Mucosa of stomach (tissue), 1 donor: ENCODE measurements around the gene OPN5.

Experiments
- H3K27me3 ChIP-seq: one replicate; pipeline ENCODE4 v1.7.0; 2013; ENCODE audit warnings: mild to moderate bottlenecking, low read length; ENCODE audit not compliant: control insufficient read depth, insufficient read depth
- H3K36me3 ChIP-seq: one replicate; pipeline ENCODE4 v1.7.0; 2013; ENCODE audit warnings: low read length; ENCODE audit not compliant: control insufficient read depth, insufficient read depth
- H3K4me1 ChIP-seq: one replicate; pipeline ENCODE4 v1.7.0; 2013; ENCODE audit warnings: mild to moderate bottlenecking, low read length; ENCODE audit not compliant: control insufficient read depth, insufficient read depth
- H3K4me3 ChIP-seq: one replicate; pipeline ENCODE4 v1.7.0; 2013; ENCODE audit warnings: low read length
- H3K9ac ChIP-seq: one replicate; pipeline ENCODE4 v1.7.0; 2013; ENCODE audit warnings: mild to moderate bottlenecking, low read length, moderate library complexity
- H3K9me3 ChIP-seq: one replicate; pipeline ENCODE4 v1.7.0; 2013; ENCODE audit warnings: mild to moderate bottlenecking, low read length, moderate library complexity; ENCODE audit not compliant: control insufficient read depth
- donor health status: Pancreatic carcinoma.

OPN5 gene

DNA sequence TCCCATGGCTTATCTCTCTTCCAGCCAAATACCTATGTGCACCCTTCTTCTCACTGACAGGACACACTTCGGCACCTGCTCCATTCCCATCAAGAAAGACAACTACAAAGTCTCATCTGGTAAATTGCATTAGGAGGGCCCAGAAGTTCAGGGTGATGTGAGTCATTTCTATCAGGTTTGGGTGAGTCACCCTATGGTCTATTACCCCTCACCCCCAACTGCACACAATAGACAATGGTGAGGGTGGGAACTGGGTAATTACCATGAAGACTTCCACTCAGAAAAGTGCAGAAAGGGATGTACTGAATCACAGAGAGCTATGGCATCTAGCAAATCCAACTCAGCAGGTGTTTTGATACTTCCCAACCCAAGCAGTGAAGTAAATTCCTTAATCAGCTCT lies 54.8 kb downstream of the OPN5 start:
- no peaks in the 10 kb centered on the region for H3K36me3 ChIP-seq
- H3K9ac ChIP-seq: no peak overlapping the region
- H3K4me3 ChIP-seq: no peak overlapping the region
- no peaks in the 10 kb centered on the region for H3K27me3 ChIP-seq
- no peaks in the 10 kb centered on the region for H3K9me3 ChIP-seq
- no peaks in the 10 kb centered on the region for H3K4me1 ChIP-seq

DNA sequence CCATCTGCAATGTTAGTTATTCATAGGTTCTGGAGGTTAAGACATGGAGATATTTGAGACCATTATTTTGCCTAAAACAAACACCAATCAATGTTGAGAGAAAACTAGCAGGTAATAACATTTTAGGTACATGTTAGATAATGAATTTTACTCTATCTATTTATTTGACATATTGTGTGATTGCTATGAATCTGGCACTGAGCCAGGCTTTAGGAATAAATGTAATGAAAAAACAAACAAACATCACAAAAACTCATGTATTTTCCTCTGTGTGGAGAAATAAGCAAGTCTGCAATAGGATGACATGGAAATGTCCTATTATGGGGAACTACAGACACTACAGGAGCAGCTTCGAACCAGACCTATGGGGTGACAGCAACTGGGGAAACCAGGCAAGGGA lies 57.8 kb downstream of the OPN5 start:
- H3K9ac ChIP-seq: no peak overlapping the region
- H3K4me1 ChIP-seq: no peaks in the 10 kb centered on the region
- H3K27me3 ChIP-seq: no peaks in the 10 kb centered on the region
- H3K9me3 ChIP-seq: no peaks in the 10 kb centered on the region
- no peaks in the 10 kb centered on the region for H3K36me3 ChIP-seq
- H3K4me3 ChIP-seq: no peak overlapping the region

DNA sequence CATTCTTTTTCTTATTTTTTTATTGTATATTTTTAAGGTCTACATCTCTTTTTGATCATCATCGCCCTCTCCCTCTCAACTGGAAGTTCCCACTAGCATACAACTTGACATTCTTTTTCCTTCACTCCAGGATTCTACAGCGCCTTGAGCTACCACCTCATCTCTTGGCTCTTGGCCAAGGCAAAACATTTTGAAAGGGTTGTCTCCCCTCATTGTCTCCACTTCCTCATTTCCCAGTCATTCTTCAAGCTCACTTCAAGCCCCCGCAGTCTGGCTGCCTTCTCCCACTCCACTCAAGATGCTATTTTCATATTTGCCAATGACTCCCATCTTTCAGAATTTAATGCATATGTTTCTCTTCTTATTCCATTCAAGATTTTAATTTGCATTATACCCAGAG lies 63.0 kb downstream of the OPN5 start:
- H3K4me1 ChIP-seq: no peaks in the 10 kb centered on the region
- H3K9me3 ChIP-seq: no peaks in the 10 kb centered on the region
- no peaks in the 10 kb centered on the region for H3K36me3 ChIP-seq
- no peak overlapping the region for H3K4me3 ChIP-seq
- H3K27me3 ChIP-seq: no peaks in the 10 kb centered on the region
- H3K9ac ChIP-seq: no peak overlapping the region

DNA sequence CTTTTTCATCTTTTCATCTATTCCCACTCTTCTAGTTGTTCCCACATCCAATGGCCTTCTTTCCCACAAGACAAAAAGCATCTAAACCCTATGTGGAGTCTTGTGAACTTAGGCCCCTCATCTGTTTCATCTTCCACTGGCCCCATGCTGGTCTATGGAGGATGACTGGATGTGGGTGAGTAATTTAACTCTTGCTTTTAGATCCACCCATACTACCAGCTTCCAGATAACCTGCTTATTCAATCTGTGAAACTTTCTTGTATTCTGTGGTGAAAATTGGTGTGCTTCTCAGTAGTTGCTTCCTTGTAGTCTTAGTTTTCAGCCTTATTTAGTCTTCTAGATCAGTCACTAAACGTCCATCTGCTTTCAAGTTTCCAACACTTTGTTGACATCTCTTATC lies 64.9 kb downstream of the OPN5 start:
- no peaks in the 10 kb centered on the region for H3K36me3 ChIP-seq
- no peaks in the 10 kb centered on the region for H3K27me3 ChIP-seq
- no peaks in the 10 kb centered on the region for H3K4me1 ChIP-seq
- no peak overlapping the region for H3K9ac ChIP-seq
- no peaks in the 10 kb centered on the region for H3K9me3 ChIP-seq
- H3K4me3 ChIP-seq: no peak overlapping the region

DNA sequence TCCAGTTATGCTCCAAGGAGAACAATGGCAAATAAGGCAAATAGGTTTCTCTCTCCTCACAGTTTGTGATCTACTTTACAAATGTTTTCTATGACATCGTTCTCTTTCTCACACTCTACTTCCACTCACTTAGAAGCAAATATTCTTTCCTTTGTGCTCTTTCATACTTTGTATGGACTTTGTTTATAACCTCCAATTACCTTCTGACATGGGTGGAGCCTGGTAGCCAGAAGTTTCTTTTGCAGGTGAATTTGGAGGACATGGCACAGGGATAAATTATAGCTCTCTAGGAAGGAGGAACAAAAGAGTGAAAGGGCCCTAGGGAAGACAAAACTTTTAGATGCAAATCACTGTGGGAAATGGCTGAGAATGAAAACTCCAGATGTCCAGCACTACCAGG lies 69.3 kb downstream of the OPN5 start:
- Histone ChIP-seq H3K4me3 (no peak overlapping the region), H3K36me3 (no peaks in the 10 kb centered on the region), H3K9ac (no peak overlapping the region), H3K9me3 (no peaks in the 10 kb centered on the region), H3K4me1 (no peaks in the 10 kb centered on the region), H3K27me3 (no peaks in the 10 kb centered on the region)

DNA sequence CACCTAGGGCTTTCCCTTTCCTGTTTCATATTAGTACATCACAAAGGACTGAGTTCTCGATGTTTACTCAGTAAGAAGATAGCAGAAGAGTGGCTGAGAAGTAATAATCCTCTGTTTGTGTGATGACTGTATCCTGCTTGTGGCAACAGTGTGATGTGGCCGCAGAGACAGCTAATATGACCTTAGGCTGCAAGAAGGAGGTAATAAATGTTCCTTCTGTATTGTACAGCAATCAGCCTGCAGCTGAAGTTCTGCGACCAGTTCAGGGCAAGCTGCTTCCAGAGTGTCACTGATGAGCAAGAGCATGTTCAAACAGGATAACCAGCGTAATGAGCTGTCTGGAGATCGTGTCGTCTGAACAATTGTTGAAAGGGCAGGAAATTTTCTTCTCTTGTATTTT lies 70.9 kb downstream of the OPN5 start:
- no peaks in the 10 kb centered on the region for H3K27me3 ChIP-seq
- no peaks in the 10 kb centered on the region for H3K36me3 ChIP-seq
- no peaks in the 10 kb centered on the region for H3K9me3 ChIP-seq
- no peaks in the 10 kb centered on the region for H3K4me1 ChIP-seq
- H3K4me3 ChIP-seq: no peak overlapping the region
- no peak overlapping the region for H3K9ac ChIP-seq

DNA sequence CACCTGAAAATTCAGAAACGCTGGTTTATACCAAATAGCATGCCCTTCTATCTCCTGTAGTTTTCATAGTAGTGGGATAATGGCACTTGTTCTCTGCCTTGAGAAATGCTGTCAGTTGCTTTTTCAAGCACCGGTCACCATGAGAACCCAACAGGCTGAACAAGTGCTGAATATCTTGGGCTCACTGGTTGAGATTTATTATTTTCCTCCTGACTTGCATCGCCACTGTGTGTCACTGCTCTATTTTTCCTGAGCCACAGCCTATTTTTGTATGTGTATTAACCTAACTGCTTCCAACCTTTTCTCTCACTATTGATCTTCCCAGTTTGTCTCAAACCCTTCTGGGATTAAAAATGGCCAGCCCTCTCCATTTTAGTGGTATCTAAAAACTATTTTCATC lies 71.9 kb downstream of the OPN5 start:
- Histone ChIP-seq H3K9me3 (no peaks in the 10 kb centered on the region), H3K36me3 (no peaks in the 10 kb centered on the region), H3K9ac (no peak overlapping the region), H3K27me3 (no peaks in the 10 kb centered on the region), H3K4me3 (no peak overlapping the region), H3K4me1 (no peaks in the 10 kb centered on the region)

DNA sequence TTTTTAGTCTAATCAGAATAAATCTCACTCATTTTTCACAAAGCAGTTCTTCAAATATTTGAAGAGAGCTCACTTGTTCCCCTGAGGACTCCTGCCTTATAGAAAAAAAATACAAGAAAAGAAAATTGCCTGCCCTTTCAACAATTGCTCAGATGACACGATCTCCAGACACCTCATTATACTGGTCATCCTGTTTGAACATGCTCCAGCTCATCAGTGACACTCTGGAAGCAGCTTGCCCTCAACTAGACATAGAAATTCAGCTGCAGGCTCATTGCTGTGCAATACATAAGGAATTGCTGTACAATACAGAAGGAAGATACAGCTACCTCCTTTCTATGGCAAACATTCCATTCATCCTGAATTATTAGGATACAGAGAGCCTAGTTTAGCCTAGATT lies 73.1 kb downstream of the OPN5 start:
- Histone ChIP-seq H3K9me3 (no peaks in the 10 kb centered on the region), H3K27me3 (no peaks in the 10 kb centered on the region), H3K36me3 (no peaks in the 10 kb centered on the region), H3K4me1 (no peaks in the 10 kb centered on the region), H3K4me3 (no peak overlapping the region), H3K9ac (no peak overlapping the region)

DNA sequence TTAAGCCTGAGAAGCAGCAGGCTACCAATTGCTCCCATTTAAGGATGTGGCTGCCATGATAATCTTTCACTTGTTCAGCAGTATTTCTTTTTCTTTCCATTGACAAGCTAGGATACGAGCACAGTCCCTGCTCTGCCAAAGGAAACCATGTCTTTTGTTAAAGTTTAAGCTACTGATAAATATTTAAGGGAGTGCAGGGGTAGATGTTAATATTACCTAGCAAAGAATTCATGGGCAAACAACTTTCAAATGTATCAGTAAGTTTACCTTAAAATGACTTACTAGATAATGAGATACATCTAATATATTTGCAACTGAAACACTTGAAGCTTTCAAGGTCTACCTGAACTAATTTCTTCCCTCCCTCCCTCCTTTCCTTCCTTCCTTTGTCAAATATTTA lies 77.3 kb downstream of the OPN5 start:
- Histone ChIP-seq H3K27me3 (no peaks in the 10 kb centered on the region), H3K9me3 (no peaks in the 10 kb centered on the region), H3K4me3 (no peak overlapping the region), H3K9ac (no peak overlapping the region), H3K4me1 (no peaks in the 10 kb centered on the region), H3K36me3 (no peaks in the 10 kb centered on the region)

DNA sequence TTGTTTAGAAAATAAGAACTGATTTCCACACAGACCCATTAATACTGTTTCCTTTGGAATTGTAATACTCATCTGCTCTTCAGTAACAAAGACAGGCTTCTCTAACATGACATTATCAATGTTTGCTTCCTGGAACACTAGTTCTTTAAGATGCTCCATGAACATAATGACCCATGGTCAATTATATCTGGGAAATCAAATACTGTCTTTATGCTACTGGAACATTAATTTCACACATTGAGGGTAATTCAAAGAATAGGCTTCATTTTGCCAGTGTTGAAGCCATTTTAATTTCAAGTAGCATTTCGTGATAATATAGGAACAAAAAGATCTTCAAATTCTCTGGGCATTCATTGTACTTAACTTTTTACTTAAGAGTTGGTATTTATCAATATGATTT lies 80.9 kb downstream of the OPN5 start:
- Histone ChIP-seq H3K9me3 (no peaks in the 10 kb centered on the region), H3K4me3 (no peak overlapping the region), H3K36me3 (no peaks in the 10 kb centered on the region), H3K4me1 (no peaks in the 10 kb centered on the region), H3K9ac (no peak overlapping the region), H3K27me3 (no peaks in the 10 kb centered on the region)

DNA sequence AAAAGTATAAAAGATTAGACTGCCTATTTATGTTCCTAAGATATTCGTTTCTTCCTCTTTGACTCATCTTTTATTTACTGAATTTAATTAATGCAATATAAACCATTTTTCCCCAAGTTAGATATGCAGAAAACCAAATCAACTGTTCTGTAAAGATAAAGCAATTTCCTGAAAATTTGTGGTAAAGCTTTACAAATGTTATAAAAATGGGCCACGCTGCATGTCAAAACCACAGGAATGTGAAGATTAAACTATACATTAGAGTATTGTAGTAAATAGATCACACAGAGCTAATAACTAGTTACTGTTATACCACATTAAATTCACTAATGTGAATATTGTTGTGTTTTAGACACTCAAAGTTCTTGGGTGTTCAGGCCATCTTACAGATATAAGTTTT lies 83.4 kb downstream of the OPN5 start:
- no peaks in the 10 kb centered on the region for H3K36me3 ChIP-seq
- no peaks in the 10 kb centered on the region for H3K27me3 ChIP-seq
- no peak overlapping the region for H3K9ac ChIP-seq
- H3K4me1 ChIP-seq: no peaks in the 10 kb centered on the region
- H3K9me3 ChIP-seq: no peaks in the 10 kb centered on the region
- no peak overlapping the region for H3K4me3 ChIP-seq

DNA sequence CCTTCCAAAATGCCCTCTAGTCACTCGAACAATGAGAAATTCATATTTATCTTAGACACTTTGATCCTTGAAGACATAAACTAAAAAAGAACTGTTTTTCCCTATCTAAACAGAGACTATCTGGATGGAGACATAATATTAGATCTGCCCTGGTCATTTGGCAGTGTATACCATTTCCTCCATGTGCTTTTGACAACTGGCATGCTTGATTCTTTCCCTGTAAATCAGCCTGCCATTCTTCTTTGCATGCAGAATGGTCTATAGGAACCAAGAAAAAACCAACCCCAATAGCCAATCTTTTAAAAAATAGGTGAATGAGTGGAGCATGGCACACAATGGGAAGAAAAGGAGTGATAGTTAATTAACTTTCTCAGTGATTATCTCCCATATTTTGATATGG lies 93.8 kb downstream of the OPN5 start:
- no peaks in the 10 kb centered on the region for H3K36me3 ChIP-seq
- H3K27me3 ChIP-seq: no peaks in the 10 kb centered on the region
- no peaks in the 10 kb centered on the region for H3K9me3 ChIP-seq
- H3K4me3 ChIP-seq: no peak overlapping the region
- no peaks in the 10 kb centered on the region for H3K4me1 ChIP-seq
- H3K9ac ChIP-seq: no peak overlapping the region
